CD1c-positive myeloid dendritic cell (primary cell): Measurements from ENCODE around the gene CCDC127.
A peak's percentile ranks its signal among the peaks of the same experiment; 100 is the strongest.
"Not testable (repeated sequence)": the region's sequence is repeated elsewhere in the genome, so short reads cannot be mapped to it uniquely, and the experiment has no call there.

Experiments used
- DNase-seq: peaks from one replicate; pipeline ENCODE4 v3.0.0-alpha.2; 2016; ENCODE audit errors: extremely low spot score

The CCDC127 gene

GRCh38 chr5:173392-174290 lies 44.3 kb downstream of the CCDC127 start:
- DNase-seq, result no peak

- DNase-seq, result no peak
Measured at GRCh38 chr5:172841-173251, 45.1 kb downstream of the CCDC127 start.

- DNase-seq, result no peak
Measured at GRCh38 chr5:172421-172820, 45.5 kb downstream of the CCDC127 start.

GRCh38 chr5:171801-172331 lies 46.1 kb downstream of the CCDC127 start:
- no peak for DNase-seq

- no peak for DNase-seq
Measured at GRCh38 chr5:170971-171800, 46.8 kb downstream of the CCDC127 start.

GRCh38 chr5:169728-170094 lies 48.2 kb downstream of the CCDC127 start:
- DNase-seq, result no peak

- DNase-seq, result peak; percentile 67
Measured at GRCh38 chr5:169071-169727, 48.8 kb downstream of the CCDC127 start.

- no peak for DNase-seq
Measured at GRCh38 chr5:167982-168660, 49.8 kb downstream of the CCDC127 start.

- DNase-seq, result no peak
Measured at GRCh38 chr5:167511-167910, 50.4 kb downstream of the CCDC127 start.

GRCh38 chr5:166441-167372 lies 51.2 kb downstream of the CCDC127 start:
- no peak for DNase-seq

GRCh38 chr5:164783-165182 lies 53.2 kb downstream of the CCDC127 start:
- DNase-seq, result not testable (repeated sequence)

- no peak for DNase-seq
Measured at GRCh38 chr5:164244-164643, 53.7 kb downstream of the CCDC127 start.

GRCh38 chr5:163841-164240 lies 54.1 kb downstream of the CCDC127 start:
- no peak for DNase-seq

GRCh38 chr5:163338-163620 lies 54.7 kb downstream of the CCDC127 start:
- DNase-seq, result no peak

- no peak for DNase-seq
Measured at GRCh38 chr5:162565-163337, 55.2 kb downstream of the CCDC127 start.

GRCh38 chr5:162190-162564 lies 55.8 kb downstream of the CCDC127 start:
- DNase-seq, result no peak

- DNase-seq, result no peak
Measured at GRCh38 chr5:161803-162110, 56.2 kb downstream of the CCDC127 start.

- DNase-seq, result no peak
Measured at GRCh38 chr5:160921-161802, 56.8 kb downstream of the CCDC127 start.

- DNase-seq, result no peak
Measured at GRCh38 chr5:160173-160510, 57.8 kb downstream of the CCDC127 start.
